ENCODE data around the gene ENPP4. TPM values are rescaled to one million over a fixed set of nuclear protein-coding genes. Genes with fewer than 3 reads are reported as not detected.

ENPP4 gene
- total RNA-seq, 6 donors from 2014 or later: 10.5 to 45.7 (median 24.3) TPM

DNA sequence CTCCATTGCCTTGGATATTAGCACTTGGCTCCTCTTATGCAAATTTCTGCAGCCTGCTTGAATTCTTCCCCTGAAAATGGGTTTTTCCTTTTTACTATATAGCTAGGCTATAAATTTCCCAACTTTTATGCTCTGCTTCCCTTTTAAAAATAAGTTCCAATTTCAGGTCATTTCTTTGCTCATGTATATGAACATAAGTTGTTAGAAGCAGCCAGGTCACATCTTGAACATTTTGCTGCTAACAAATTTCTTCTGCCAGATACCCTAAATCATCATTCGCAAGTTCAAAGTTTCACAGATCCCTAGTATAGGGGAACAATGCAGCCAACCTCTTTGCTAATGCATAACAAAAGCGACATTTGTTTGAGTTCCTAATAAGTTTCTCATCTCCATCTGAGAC, 34.5 kb upstream of the ENPP4 start:
- Histone ChIP-seq H3K27ac (no peak overlapping the region), H3K4me1 (peaks cover 0 to 1% (median 0%) of the 10 kb centered on the region in 4 donors), H3K4me3 (no peak overlapping the region), H3K36me3 (no peaks in the 10 kb centered on the region), H3K9me3 (peaks cover 5 to 9% (median 6%) of the 10 kb centered on the region in 4 donors), H3K27me3 (no peaks in the 10 kb centered on the region)
- no peak for TF ChIP-seq EP300 (IDR thresholded peaks at IDR 0.05)
- TF ChIP-seq POLR2A (IDR thresholded peaks at IDR 0.05): no peak
- no peak for TF ChIP-seq POLR2AphosphoS5 (IDR thresholded peaks at IDR 0.05)
- TF ChIP-seq, protein P1, sequence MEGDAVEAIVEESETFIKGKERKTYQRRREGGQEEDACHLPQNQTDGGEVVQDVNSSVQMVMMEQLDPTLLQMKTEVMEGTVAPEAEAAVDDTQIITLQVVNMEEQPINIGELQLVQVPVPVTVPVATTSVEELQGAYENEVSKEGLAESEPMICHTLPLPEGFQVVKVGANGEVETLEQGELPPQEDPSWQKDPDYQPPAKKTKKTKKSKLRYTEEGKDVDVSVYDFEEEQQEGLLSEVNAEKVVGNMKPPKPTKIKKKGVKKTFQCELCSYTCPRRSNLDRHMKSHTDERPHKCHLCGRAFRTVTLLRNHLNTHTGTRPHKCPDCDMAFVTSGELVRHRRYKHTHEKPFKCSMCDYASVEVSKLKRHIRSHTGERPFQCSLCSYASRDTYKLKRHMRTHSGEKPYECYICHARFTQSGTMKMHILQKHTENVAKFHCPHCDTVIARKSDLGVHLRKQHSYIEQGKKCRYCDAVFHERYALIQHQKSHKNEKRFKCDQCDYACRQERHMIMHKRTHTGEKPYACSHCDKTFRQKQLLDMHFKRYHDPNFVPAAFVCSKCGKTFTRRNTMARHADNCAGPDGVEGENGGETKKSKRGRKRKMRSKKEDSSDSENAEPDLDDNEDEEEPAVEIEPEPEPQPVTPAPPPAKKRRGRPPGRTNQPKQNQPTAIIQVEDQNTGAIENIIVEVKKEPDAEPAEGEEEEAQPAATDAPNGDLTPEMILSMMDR (IDR thresholded peaks at IDR 0.05): no peak
- DNase-seq: no peak
- WGBS, 2 donors: 98 to 100% methylated on average over 2 of the region's 2 CpGs
- ATAC-seq (ENCODE audit: low FRiP score in 2 of 2): no peak

DNA sequence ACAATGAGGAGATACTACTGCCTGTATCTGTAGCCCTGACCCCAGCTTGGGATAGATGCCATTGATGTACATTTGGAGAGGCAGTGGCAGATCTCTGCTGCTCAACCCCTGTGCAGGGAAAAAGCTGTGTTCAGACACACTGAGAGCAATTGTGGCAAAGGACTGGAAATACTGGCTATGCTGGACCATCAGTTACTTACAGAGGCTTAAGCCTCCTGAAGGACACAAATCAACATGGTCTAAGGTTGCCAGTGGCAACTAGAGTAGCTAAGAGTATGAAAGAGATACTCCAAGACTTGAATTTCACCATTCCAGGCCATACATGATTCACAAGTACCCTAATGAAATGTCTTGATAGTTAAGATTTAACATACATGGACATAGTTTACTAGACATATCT, 32.4 kb upstream of the ENPP4 start:
- no peak overlapping the region for H3K27ac ChIP-seq
- H3K36me3 ChIP-seq: no peaks in the 10 kb centered on the region
- no peak overlapping the region for H3K4me3 ChIP-seq
- H3K27me3 ChIP-seq: no peaks in the 10 kb centered on the region
- peak in 1 of 2 donors; percentile 22 for DNase-seq
- no peak for ATAC-seq (ENCODE audit: low FRiP score in 2 of 2)
- TF ChIP-seq, protein P1 (IDR thresholded peaks at IDR 0.05): no peak
- no peak for TF ChIP-seq EP300 (IDR thresholded peaks at IDR 0.05)
- no peak for TF ChIP-seq POLR2AphosphoS5 (IDR thresholded peaks at IDR 0.05)
- TF ChIP-seq POLR2A (IDR thresholded peaks at IDR 0.05): no peak
- H3K4me1 ChIP-seq: no peaks in the 10 kb centered on the region
- peaks cover 5 to 9% (median 6%) of the 10 kb centered on the region in 4 donors for H3K9me3 ChIP-seq

DNA sequence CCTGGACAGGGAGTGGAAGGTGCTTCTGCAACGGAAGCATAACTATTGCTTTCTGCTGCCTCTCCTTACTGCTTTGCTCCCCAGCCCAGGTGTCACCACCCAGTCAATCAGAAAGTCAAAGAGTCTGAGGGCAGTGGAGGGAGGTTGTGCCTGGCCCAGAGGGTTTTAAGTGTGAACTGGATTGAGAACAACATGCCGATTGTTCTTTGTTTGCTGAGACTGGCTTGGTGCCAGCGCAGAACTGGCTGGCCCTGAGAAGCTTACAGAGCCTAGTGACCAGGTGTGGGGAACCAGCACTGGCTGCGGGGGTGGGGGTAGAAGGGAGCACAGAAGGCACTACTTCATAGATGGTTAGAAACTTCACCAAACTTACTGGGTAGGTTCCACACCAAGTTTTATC, 31.1 kb upstream of the ENPP4 start:
- Histone ChIP-seq H3K36me3 (no peaks in the 10 kb centered on the region), H3K27ac (no peak overlapping the region), H3K9me3 (peaks cover 5 to 9% (median 6%) of the 10 kb centered on the region in 4 donors), H3K4me3 (no peak overlapping the region), H3K27me3 (no peaks in the 10 kb centered on the region), H3K4me1 (no peaks in the 10 kb centered on the region)
- TF ChIP-seq POLR2AphosphoS5 (IDR thresholded peaks at IDR 0.05) (no peak), POLR2A (IDR thresholded peaks at IDR 0.05) (no peak), EP300 (IDR thresholded peaks at IDR 0.05) (no peak)
- TF ChIP-seq, protein P1 (IDR thresholded peaks at IDR 0.05): no peak
- ATAC-seq (ENCODE audit: low FRiP score in 2 of 2) (no peak), DNase-seq (peak in 1 of 2 donors; percentile 35)
- 46 to 65% methylated on average over 4 of the region's 4 CpGs for WGBS, 2 donors

DNA sequence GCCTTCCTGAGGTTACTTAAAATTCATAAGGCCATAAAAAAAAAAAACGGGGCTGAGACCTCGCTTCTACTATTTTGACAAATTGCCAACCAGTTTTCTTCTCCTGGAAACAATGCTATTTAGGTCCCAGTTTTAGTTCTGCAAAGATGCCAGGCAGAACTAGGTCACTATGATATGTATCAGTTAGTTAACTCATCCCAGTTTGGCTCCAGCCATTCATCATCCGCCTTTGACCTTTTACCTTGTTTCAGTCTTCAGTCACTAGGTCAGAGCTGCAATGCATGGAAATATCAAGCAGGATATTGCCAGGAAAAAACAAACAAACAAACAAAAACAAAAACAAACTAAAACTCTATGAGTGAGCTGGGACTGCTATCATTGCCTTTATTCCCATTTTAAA, 29.8 kb upstream of the ENPP4 start:
- Histone ChIP-seq H3K27ac (no peak overlapping the region), H3K4me3 (no peak overlapping the region), H3K9me3 (peaks cover 2 to 7% (median 2%) of the 10 kb centered on the region in 4 donors), H3K4me1 (no peaks in the 10 kb centered on the region), H3K27me3 (no peaks in the 10 kb centered on the region), H3K36me3 (no peaks in the 10 kb centered on the region)
- no peak for DNase-seq
- WGBS, 2 donors: 82 to 89% methylated on average over 3 of the region's 3 CpGs
- TF ChIP-seq EP300 (IDR thresholded peaks at IDR 0.05): no peak
- TF ChIP-seq POLR2A (IDR thresholded peaks at IDR 0.05): no peak
- TF ChIP-seq, protein P1 (IDR thresholded peaks at IDR 0.05): no peak
- no peak for TF ChIP-seq POLR2AphosphoS5 (IDR thresholded peaks at IDR 0.05)
- no peak for ATAC-seq (ENCODE audit: low FRiP score in 2 of 2)

DNA sequence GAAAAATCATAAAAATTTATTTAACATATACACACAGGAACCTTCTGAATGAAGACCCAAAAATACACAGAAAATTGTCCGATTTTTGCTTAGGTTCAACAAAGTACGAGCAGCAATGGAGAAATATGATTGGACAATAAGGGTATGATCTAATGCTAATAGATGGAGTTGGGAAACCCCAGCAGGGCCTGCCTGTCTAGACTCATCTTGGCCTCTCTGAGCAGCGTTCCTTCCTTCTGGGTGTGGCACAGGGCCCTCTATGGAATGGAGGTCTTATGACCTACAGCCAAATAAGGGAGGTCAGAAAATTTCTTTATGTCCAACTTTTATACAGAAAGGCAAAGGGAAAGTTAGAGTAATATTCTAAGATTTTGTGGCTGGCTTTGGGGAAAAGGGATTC, 27.7 kb upstream of the ENPP4 start:
- Histone ChIP-seq H3K9me3 (peaks cover 0 to under 1% (median under 1%) of the 10 kb centered on the region in 4 donors), H3K4me1 (no peaks in the 10 kb centered on the region), H3K36me3 (no peaks in the 10 kb centered on the region), H3K4me3 (no peak overlapping the region), H3K27ac (no peak overlapping the region), H3K27me3 (no peaks in the 10 kb centered on the region)
- DNase-seq (no peak), ATAC-seq (ENCODE audit: low FRiP score in 2 of 2) (no peak)
- 86 to 94% methylated on average over 3 of the region's 3 CpGs for WGBS, 2 donors
- TF ChIP-seq POLR2A (IDR thresholded peaks at IDR 0.05) (no peak), POLR2AphosphoS5 (IDR thresholded peaks at IDR 0.05) (no peak), EP300 (IDR thresholded peaks at IDR 0.05) (no peak)
- TF ChIP-seq, protein P1 (IDR thresholded peaks at IDR 0.05): no peak
